GM18502 (cell line): ENCODE results near the gene TYSND1.
"Not testable (repeated sequence)": the region's sequence is repeated elsewhere in the genome, so short reads cannot be mapped to it uniquely, and the experiment has no call there.

Experiments used
- ATAC-seq: cut with Tn5 transposase; IDR thresholded peaks from one replicate; pipeline ENCODE4 v1.9.1; 2021; ENCODE audit warnings: mild to moderate bottlenecking; ENCODE audit not compliant: unreplicated experiment, poor library complexity

TYSND1 gene

DNA sequence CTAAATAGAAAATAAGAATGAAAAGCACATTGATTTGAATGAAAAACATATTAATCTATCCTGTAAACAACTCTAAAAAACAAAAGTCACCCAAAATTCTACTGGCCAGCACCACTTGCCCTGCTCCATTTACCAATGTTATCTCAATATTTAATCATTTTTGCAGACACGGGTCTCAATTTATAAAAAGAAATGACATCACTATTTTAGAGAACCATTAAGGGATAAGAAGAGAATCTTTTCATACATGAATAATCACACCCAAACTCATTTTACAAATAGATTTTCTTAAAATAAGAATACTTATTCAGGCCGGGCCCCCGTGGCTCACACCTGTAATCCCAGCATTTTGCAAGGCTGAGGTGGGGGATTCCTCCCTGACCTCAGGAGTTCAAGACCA is 19.9 kb upstream of the TYSND1 start:
- ATAC-seq = no peak

DNA sequence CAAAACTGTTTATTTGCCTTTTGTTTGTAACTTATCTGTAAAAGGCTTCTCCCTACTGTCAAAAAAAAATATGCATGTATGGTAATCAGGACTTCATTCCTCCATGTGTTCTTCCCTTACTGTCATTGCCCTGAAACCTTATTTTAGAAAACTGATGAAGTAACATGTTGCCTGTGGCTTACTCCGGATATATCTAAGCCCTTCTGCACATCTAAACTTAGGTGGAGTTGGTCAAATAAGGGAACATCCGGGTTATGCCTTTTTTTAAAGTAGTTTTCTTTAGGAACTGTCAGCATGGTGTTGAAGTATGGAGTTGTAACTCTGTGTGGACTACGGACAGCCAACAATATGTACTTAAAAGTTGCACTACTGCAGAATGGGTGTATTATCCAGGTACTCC is 17.7 kb upstream of the TYSND1 start:
- ATAC-seq = no peak

DNA sequence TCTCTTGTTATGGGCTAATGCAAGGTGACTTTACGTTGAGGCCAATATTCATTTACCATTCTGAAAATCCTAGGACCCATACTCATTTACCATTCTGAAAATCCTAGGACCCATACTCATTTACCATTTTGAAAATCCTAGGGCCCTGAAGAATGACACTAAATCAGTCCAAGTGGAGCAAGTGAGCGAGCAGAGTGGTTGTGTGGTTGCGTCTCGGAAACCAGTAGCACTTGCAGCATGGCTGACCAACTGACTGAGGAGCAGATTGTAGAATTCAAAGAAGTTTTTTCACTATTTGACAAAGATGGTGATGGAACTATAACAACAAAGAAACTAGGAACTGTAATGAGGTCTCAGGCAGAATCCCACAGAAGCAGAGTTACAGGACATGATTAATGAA is 16.9 kb upstream of the TYSND1 start:
- ATAC-seq = no peak

DNA sequence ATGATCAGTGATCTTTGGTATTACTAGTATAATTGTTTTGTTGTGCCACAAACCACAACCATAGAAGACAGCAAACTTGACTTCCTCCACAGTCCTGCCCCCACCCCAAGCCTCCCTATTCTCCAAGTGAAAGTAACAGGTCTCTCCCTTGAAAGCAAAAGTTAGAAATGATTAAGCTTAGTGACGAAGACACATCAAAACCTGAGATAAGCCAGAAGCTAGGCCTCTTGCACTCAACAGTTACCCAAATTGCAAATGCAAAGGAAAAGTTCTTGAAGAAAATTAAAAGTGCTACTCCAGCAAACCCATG is 16.3 kb upstream of the TYSND1 start:
- ATAC-seq = peak; percentile 66

GRCh38 chr10:70162151-70162891 is 15.8 kb upstream of the TYSND1 start:
- ATAC-seq = peak; percentile 32

DNA sequence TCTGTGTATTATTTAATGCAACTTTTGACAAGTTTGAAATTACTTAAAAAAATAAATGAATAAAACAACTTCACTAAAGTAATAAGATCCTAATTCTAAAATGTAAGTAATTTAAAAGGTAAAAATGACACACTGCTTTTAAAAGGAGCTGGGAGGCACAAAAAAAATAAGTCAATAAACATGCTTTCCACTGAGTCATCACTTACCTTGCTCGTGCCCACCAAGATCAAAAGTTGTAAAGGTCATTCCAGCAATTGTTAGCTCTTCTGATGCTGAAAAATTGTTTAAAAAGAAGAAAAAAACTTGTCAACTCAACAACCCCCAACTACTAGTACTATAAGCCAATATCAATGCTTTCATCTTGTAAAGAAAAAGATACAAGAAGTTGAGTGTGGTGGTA is 14.3 kb upstream of the TYSND1 start:
- ATAC-seq = no peak

DNA sequence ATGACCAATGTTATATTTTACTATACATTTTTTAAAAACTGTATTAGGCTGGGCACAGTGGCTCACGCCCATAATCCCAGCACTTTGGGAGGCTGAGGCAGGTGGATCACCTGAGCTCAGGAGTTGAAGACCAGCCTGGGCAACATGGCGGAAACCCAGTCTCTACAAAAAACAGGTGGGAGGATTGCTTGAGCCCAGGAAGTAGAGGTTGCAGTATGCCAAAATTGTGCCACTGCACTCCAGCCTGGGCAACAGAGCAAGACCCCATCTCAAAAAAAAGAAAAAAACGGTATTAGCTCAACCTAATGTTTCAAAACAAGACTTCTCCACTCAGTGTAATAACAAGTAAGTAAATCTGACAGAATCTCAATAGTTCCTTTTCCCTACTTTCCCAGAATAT is 12.9 kb upstream of the TYSND1 start:
- ATAC-seq = not testable (repeated sequence)

DNA sequence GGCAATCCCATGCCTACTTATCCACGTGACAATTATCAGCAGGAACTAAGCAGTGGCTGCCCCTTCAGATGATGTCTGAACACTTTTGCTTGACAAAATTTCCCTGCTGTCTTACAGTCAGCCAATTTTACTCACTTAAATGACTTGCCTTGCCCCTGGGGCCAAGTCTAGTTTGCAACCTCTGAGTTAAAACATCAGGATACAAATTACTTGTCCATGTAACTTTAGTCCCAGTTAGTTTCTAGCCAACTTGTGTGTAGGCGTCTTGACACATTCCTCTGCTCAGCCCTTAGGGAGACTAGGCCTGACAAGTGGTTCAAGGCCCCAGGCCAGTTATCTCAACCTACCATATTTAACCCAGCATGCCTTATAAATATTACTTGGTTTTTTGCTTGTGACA is 11.6 kb upstream of the TYSND1 start:
- ATAC-seq = no peak

DNA sequence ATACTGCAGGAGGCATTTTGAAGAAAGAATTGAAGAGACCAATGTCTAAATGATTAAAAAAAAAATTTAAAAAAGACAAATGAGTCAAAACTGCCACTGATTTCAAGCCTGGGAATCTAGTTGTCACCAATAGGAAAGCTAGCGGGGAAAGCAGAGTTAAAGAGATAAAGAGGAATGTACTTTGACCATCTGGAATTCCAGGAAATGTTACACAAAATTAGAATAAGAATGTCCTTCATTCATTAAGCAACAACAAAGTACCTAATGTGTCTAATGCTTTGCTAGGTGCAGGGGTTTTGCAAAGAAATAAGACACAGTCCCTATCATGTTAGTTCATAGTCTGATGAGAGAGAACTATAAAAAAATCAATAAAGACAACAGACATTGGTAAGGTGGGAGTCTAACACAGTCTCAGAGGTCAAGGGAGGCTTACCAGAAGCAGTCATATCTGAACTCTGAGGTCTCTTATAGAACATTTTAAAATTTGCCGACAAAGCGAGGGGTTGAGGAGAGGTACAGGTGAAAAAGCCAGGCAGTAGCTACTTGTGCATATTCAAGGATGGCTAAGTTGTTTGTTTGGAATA is 8.8 kb upstream of the TYSND1 start:
- no peak for ATAC-seq

GRCh38 chr10:70148516-70148915 is 2.0 kb upstream of the TYSND1 start:
- ATAC-seq = no peak

GRCh38 chr10:70147259-70147625 is 742 bp upstream of the TYSND1 start:
- no peak for ATAC-seq

DNA sequence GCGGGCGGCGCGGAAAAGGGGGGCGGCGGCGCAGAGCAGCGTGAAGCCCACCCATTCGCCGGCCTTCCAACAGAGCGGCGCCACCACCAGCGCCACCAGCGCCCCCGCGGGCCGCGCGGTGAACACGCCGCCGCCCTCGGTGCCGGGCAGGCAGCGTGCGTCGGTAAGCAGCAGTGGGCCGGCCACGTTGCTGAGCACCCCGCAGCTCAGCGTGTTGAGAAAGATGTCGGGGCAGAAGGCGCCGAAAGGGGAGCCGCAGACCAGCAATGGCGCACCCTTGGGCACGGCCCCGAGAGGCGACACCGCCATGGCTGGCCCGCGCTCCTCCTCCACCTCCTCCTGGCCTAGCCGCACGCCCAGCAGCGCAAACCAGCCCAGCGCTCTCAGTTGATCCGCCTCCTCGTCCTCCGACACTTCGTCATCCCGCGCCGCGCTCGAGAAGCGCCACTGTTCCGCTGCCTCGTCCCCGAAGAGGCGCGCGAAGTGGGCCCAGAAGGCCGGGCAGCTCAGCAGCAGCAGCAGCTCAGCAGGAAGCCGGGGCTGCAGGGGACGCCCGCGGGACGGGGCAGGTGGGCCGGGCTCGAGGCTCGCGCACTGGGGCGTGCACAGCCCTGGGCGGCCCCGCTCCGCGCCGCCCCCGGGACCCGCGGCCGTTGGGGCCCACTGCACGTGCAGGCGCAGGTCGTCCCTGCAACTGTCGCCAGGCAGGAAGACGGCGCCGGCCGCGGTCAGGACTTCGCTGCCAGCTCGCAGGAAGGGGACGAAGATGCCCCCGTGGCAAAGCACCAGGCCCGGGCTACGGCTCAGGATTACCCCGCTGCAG is 623 bp downstream of the TYSND1 start:
- ATAC-seq = peak; percentile 61

DNA sequence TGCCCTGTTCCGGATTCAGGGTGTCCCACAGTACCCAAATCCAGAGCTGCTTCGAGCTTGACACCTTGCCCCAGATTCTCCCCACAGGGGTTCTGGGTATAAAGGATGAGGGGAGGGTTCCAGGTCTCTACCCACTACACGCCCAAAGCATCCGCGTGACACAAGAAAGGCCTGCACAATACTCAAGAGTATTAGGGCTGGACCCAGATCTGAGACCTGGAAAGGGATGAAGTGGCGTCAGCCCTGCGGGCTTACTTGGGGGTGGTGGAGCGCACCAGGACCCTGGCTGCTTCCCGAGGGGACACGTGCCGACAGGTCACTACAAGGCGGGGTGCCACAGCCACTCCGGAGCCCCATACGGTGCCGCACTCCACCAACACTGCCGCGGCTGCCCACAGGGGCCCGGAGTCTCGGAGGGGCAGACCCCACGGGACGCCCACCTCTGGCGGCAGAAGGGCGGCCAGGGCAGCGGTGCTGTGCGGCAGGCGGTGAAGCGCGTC is 1.3 kb downstream of the TYSND1 start:
- peak; percentile 27 for ATAC-seq

GRCh38 chr10:70144372-70145110 is 2.0 kb downstream of the TYSND1 start:
- no peak for ATAC-seq

- no peak for ATAC-seq
These were observed 3.9 kb downstream of the TYSND1 start for GRCh38 chr10:70142555-70142954.

DNA sequence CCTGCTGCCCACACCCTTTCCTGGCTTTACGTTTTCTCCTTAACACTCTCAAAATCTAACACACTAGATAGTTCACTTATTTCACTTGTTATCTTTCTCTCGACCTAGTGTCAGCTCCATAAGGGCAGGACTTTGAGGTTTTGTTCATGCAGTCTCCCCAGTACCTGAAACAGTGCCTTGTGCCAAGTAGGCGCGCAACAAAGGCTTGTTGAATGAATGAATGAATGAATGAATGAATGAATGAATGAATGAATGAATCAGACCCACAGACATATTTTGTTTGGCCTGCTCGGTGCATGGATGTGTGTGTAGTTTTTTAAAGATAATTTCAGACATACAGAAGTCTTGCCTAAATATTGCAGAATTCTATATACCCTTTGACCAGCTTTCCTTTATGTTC is 6.2 kb downstream of the TYSND1 start:
- no peak for ATAC-seq

DNA sequence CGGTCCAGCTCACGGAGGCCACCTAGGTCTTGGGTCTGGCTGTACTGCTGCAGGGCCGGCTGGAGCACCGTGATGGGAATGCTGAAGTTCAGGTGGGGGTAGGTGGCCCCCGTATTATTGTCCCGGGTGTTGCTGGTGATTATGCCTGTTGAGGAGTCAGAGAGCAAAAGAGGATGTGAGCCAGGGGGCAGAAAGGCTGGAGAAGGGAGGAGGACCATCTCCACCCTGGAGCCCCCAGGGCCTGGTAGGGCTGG is 6.6 kb downstream of the TYSND1 start:
- no peak for ATAC-seq

- no peak for ATAC-seq
These were observed 7.1 kb downstream of the TYSND1 start for GRCh38 chr10:70139151-70139996.

DNA sequence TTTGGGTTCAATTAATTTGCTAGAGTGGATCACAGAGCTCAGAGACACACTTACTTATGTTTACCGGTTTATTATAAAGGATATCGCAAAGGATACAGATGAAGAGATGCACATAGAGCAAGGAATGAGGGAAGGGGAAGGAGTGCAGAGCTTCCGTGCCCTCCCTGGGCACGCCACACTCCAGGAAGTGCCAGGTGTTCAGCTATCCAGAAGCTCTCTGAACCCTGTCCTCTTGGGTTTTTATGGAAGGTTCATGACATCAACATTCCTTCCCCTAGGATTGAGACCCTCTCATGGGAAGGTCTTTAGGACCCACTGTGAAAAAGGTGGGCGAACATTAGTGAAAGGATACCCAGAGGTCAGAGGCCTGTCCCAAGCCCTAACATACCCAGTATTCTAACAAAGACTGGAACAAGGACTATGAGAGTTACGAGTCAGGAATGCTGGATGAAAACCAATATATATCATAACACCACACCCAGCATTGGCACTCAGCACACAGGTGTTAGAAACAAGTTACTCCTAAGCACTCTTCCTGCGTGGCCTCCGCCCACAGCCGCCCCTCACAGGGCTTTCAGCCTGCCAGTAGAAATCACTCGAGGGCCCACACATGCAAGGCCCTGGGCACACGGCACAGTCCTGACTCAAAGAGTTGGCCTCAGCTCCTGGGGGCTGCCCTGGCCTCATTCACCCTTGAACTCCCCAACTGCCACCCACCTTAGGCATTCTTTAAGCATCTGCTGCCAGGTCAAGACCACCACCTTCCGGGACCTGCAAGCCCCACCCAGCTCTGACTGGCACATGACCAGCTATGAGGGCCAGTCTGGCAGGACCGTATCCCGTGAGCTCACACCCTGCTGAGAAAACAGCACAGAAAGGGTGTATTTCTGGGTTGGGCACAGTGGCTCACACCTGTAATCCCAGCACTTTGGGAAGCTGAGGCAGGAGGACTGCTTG is 8.3 kb downstream of the TYSND1 start:
- ATAC-seq = no peak
